Liver (tissue), 9 donors: ENCODE measurements around the gene SPRYD3. TPM values are rescaled to one million over a fixed set of nuclear protein-coding genes. Genes with fewer than 3 reads are reported as not detected.

Experiments used
- DNase-seq: peaks from one replicate; pipeline ENCODE4 v3.0.0-alpha.2; 2017; ENCODE audit warnings: low spot score
- H3K27ac ChIP-seq, 2 donors: one replicate each; pipeline ENCODE4 v1.7.0; 2013; ENCODE audit warnings: inconsistent platforms in 2 of 2, low read length in 2 of 2, control low read depth in 1 of 2, low read depth in 1 of 2, mild to moderate bottlenecking in 1 of 2
- H3K27me3 ChIP-seq, 4 donors: one replicate each; pipeline versions ENCODE4 v1.6.1 to v1.7.0; 2013; ENCODE audit warnings: low read length in 3 of 4, inconsistent platforms in 1 of 4, mild to moderate bottlenecking in 1 of 4, moderate library complexity in 1 of 4; ENCODE audit not compliant: control insufficient read depth in 4 of 4, insufficient read depth in 4 of 4
- H3K36me3 ChIP-seq, 4 donors: one replicate each; pipeline versions ENCODE4 v1.6.1 to v1.7.0; 2013; ENCODE audit warnings: low read length in 3 of 4, mild to moderate bottlenecking in 3 of 4, low read depth in 1 of 4, moderate library complexity in 1 of 4; ENCODE audit not compliant: control insufficient read depth in 4 of 4, insufficient read depth in 3 of 4
- H3K4me1 ChIP-seq, 4 donors: one replicate each; pipeline versions ENCODE4 v1.6.1 to v1.7.0; 2013; ENCODE audit warnings: low read length in 3 of 4, mild to moderate bottlenecking in 3 of 4, moderate library complexity in 1 of 4; ENCODE audit not compliant: control insufficient read depth in 4 of 4, insufficient read depth in 4 of 4
- H3K4me3 ChIP-seq, 3 donors: one replicate each; pipeline versions ENCODE4 v1.6.1 to v1.7.0; 2013; ENCODE audit warnings: low read length in 3 of 3, control low read depth in 1 of 3, low read depth in 1 of 3, mild to moderate bottlenecking in 1 of 3
- H3K9ac ChIP-seq, 2 donors: one replicate each; pipeline ENCODE4 v1.7.0; 2013; ENCODE audit warnings: low read length in 2 of 2, mild to moderate bottlenecking in 2 of 2, moderate library complexity in 2 of 2, control low read depth in 1 of 2, low read depth in 1 of 2
- H3K9me3 ChIP-seq, 4 donors: one replicate each; pipeline versions ENCODE4 v1.6.1 to v1.7.0; 2013; ENCODE audit warnings: low read length in 3 of 4; ENCODE audit not compliant: control insufficient read depth in 4 of 4
- ATF3 ChIP-seq: IDR thresholded peaks from 2 replicates; pipeline ENCODE4 v1.6.1; 2016; ENCODE audit warnings: antibody characterized with exemption
- EGR1 ChIP-seq, 2 donors: IDR thresholded peaks; 2 replicates each; pipeline ENCODE4 v1.6.1; 2016 to 2018; ENCODE audit warnings: antibody characterized with exemption in 2 of 2, low read depth in 2 of 2
- FOXA1 ChIP-seq: IDR thresholded peaks from 2 replicates; pipeline ENCODE4 v1.6.1; 2016; ENCODE audit warnings: antibody characterized with exemption
- FOXA2 ChIP-seq: IDR thresholded peaks from 2 replicates; pipeline ENCODE4 v1.6.1; 2016; ENCODE audit warnings: antibody characterized with exemption
- GABPA ChIP-seq, 2 donors: IDR thresholded peaks in 1 of 2; conservative IDR thresholded peaks in 1 of 2; 2 replicates each; pipeline ENCODE4 v1.6.1; 2016; ENCODE audit warnings: antibody characterized with exemption in 2 of 2, mild to moderate bottlenecking in 1 of 2, moderate library complexity in 1 of 2
- HNF4A ChIP-seq, 2 donors: conservative IDR thresholded peaks; 2 replicates each; pipeline ENCODE4 v1.6.1; 2016; ENCODE audit warnings: antibody characterized with exemption in 2 of 2, mild to moderate bottlenecking in 2 of 2
- HNF4G ChIP-seq: IDR thresholded peaks from 2 replicates; pipeline ENCODE4 v1.6.1; 2016; ENCODE audit warnings: antibody characterized with exemption
- JUND ChIP-seq, 2 donors: IDR thresholded peaks; 2 replicates each; pipeline ENCODE4 v1.6.1; 2016; ENCODE audit warnings: antibody characterized with exemption in 2 of 2
- NR2F2 ChIP-seq: IDR thresholded peaks from 2 replicates; pipeline ENCODE4 v1.6.1; 2016; ENCODE audit warnings: antibody characterized with exemption
- RAD21 ChIP-seq, 2 donors: IDR thresholded peaks; 2 replicates each; pipeline ENCODE4 v1.6.1; 2016; ENCODE audit warnings: antibody characterized with exemption in 2 of 2, mild to moderate bottlenecking in 2 of 2
- RXRA ChIP-seq, 2 donors: IDR thresholded peaks; 2 replicates each; pipeline ENCODE4 v1.6.1; 2017 to 2018; ENCODE audit warnings: antibody characterized with exemption in 2 of 2, mild to moderate bottlenecking in 1 of 2
- SP1 ChIP-seq: IDR thresholded peaks from 2 replicates; pipeline ENCODE4 v1.6.1; 2018; ENCODE audit warnings: antibody characterized with exemption, mild to moderate bottlenecking
- TAF1 ChIP-seq: conservative IDR thresholded peaks from 2 replicates; pipeline ENCODE4 v1.6.1; 2016; ENCODE audit warnings: antibody characterized with exemption, mild to moderate bottlenecking
- WGBS: extraction: QIAGEN DNeasy Blood & Tissue Kit; methylation state at CpG from one replicate; pipeline ENCODE4 v1.1.7; 2013; 5-methylcytosine and 5-hydroxymethylcytosine counted together
- polyA plus RNA-seq, 2 donors: library from polyadenylated mRNA; stranded (reverse) in 1 of 2; unstranded in 1 of 2; fragments of 200-250 nt in 1 of 2; fragments of >200 nt in 1 of 2; fragmentation: Nextera tagmentation in 1 of 2; extraction: Ambion mirVana in 1 of 2; gene quantifications; one replicate each; pipeline versions ENCODE4 v1.2.1 to v1.2.3, GENCODE V29; 2013 to 2015
- total RNA-seq, 2 donors: library from RNA; depleted of rRNA; stranded (reverse); fragments of >200 nt; gene quantifications; one replicate each; pipeline ENCODE4 v1.2.3, GENCODE V29; 2014
- TF ChIP-seq, protein P1 (sequence below): fragments of 150-350 bp; IDR thresholded peaks from 2 replicates; pipeline ENCODE4 v1.5.1; 2017; ENCODE audit warnings: improper control_type of control experiment, low read depth, low read length; ENCODE audit not compliant: missing input control
- TF ChIP-seq, protein P2 (sequence below): IDR thresholded peaks from 2 replicates; pipeline ENCODE4 v1.6.1; 2016; ENCODE audit warnings: antibody characterized with exemption
- donor health status: healthy.
- donor health status: healthy.
- donor health status: healthy.
- donor health status: healthy.
- donor health status: healthy.

Gene SPRYD3
- total and polyA plus RNA-seq, 4 donors = 6.0 to 20.3 (median 13.3) TPM

GRCh38 chr12:53120685-53121525, 41.7 kb upstream of the SPRYD3 start:
- no peak overlapping the region for H3K9ac ChIP-seq
- TF ChIP-seq FOXA1 (no peak), ATF3 (no peak), HNF4A (conservative IDR thresholded peaks at IDR 0.05) (no peak), GABPA (IDR thresholded peaks at IDR 0.05 in 1 of 2, conservative IDR thresholded peaks at IDR 0.05 in 1 of 2) (no peak), HNF4G (no peak), JUND (IDR thresholded peaks at IDR 0.05) (no peak)
- TF ChIP-seq, protein P1, sequence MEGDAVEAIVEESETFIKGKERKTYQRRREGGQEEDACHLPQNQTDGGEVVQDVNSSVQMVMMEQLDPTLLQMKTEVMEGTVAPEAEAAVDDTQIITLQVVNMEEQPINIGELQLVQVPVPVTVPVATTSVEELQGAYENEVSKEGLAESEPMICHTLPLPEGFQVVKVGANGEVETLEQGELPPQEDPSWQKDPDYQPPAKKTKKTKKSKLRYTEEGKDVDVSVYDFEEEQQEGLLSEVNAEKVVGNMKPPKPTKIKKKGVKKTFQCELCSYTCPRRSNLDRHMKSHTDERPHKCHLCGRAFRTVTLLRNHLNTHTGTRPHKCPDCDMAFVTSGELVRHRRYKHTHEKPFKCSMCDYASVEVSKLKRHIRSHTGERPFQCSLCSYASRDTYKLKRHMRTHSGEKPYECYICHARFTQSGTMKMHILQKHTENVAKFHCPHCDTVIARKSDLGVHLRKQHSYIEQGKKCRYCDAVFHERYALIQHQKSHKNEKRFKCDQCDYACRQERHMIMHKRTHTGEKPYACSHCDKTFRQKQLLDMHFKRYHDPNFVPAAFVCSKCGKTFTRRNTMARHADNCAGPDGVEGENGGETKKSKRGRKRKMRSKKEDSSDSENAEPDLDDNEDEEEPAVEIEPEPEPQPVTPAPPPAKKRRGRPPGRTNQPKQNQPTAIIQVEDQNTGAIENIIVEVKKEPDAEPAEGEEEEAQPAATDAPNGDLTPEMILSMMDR = no peak

GRCh38 chr12:53118751-53119300, 39.6 kb upstream of the SPRYD3 start:
- 95% methylated on average over 8 of the region's 8 CpGs for WGBS
- DNase-seq = no peak
- Histone ChIP-seq H3K9me3 (no peaks in the 10 kb centered on the region), H3K27me3 (no peaks in the 10 kb centered on the region), H3K4me1 (no peaks in the 10 kb centered on the region), H3K36me3 (no peaks in the 10 kb centered on the region), H3K4me3 (no peak overlapping the region), H3K27ac (no peak overlapping the region), H3K9ac (no peak overlapping the region)
- TF ChIP-seq TAF1 = no peak
- TF ChIP-seq NR2F2 = no peak
- no peak for TF ChIP-seq SP1
- TF ChIP-seq, protein P1 = no peak
- no peak for TF ChIP-seq EGR1 (IDR thresholded peaks at IDR 0.05; ENCODE audit: low read depth in 2 of 2)
- TF ChIP-seq HNF4G = no peak
- TF ChIP-seq GABPA (IDR thresholded peaks at IDR 0.05 in 1 of 2, conservative IDR thresholded peaks at IDR 0.05 in 1 of 2) = no peak
- TF ChIP-seq FOXA1 = no peak
- no peak for TF ChIP-seq FOXA2
- no peak for TF ChIP-seq RXRA (IDR thresholded peaks at IDR 0.05)
- TF ChIP-seq RAD21 (IDR thresholded peaks at IDR 0.05) = no peak
- TF ChIP-seq, protein P2, sequence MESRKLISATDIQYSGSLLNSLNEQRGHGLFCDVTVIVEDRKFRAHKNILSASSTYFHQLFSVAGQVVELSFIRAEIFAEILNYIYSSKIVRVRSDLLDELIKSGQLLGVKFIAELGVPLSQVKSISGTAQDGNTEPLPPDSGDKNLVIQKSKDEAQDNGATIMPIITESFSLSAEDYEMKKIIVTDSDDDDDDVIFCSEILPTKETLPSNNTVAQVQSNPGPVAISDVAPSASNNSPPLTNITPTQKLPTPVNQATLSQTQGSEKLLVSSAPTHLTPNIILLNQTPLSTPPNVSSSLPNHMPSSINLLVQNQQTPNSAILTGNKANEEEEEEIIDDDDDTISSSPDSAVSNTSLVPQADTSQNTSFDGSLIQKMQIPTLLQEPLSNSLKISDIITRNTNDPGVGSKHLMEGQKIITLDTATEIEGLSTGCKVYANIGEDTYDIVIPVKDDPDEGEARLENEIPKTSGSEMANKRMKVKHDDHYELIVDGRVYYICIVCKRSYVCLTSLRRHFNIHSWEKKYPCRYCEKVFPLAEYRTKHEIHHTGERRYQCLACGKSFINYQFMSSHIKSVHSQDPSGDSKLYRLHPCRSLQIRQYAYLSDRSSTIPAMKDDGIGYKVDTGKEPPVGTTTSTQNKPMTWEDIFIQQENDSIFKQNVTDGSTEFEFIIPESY = no peak

More at GRCh38 chr12:53120685-53121525, 41.7 kb upstream of the SPRYD3 start:
- Histone ChIP-seq H3K27ac (no peak overlapping the region), H3K4me3 (no peak overlapping the region), H3K4me1 (no peaks in the 10 kb centered on the region), H3K27me3 (no peaks in the 10 kb centered on the region), H3K9me3 (no peaks in the 10 kb centered on the region), H3K36me3 (no peaks in the 10 kb centered on the region)
- 88% methylated on average over 12 of the region's 12 CpGs for WGBS
- no peak for DNase-seq
